H1 (cell line): ENCODE results near the gene NTNG2. TPM values are rescaled to one million over a fixed set of nuclear protein-coding genes. Genes with fewer than 3 reads are reported as not detected.

Experiments
- CTCF ChIA-PET: fragments of 300-600 bp; sonication (Branson Sonifier 250); formaldehyde crosslinking; loops from one replicate; lab custom pipeline; 2021; ENCODE audit not compliant: partially characterized antibody; lab: Charles Lee
- POLR2A ChIA-PET: fragments of 300-600 bp; sonication (Branson Sonifier 250); formaldehyde crosslinking; loops from one replicate; lab custom pipeline; 2021; ENCODE audit warnings: inconsistent platforms; ENCODE audit not compliant: partially characterized antibody; lab: Charles Lee
- DNase-seq, 2 experiments: peaks; one replicate each; pipeline versions ENCODE4 v3.0.0 to v3.0.0-alpha.2; 2010 to 2022; ENCODE audit warnings: low spot score in 2 of 2, low read depth in 1 of 2, mixed read lengths in 1 of 2
- FAIRE-seq: peaks from 2 replicates; lab custom pipeline; 2011; peaks lifted over from hg19 to GRCh38; lab: Jason Lieb, UNC
- H2AFZ ChIP-seq: 2 replicates; pipeline ENCODE4 v1.8.1; 2012; ENCODE audit warnings: low read length, inconsistent platforms
- H2AK5ac ChIP-seq: 2 replicates; pipeline ENCODE4 v1.6.1; 2013; ENCODE audit warnings: low read depth, low read length
- H2BK120ac ChIP-seq: replicated peaks from 2 replicates; pipeline ENCODE3; 2013; ENCODE audit warnings: low read depth, low read length, inconsistent platforms
- H2BK12ac ChIP-seq: 2 replicates; pipeline ENCODE4 v1.6.1; 2013; ENCODE audit warnings: low read depth, low read length
- H2BK15ac ChIP-seq: 2 replicates; pipeline ENCODE4 v1.6.1; 2013; ENCODE audit warnings: low read length
- H2BK20ac ChIP-seq: 2 replicates; pipeline ENCODE4 v1.6.1; 2013; ENCODE audit warnings: low read length
- H2BK5ac ChIP-seq: 2 replicates; pipeline ENCODE4 v1.6.1; 2013; ENCODE audit warnings: low read depth, low read length
- H3K14ac ChIP-seq: 2 replicates; pipeline ENCODE4 v1.6.1; 2013; ENCODE audit warnings: inconsistent platforms; ENCODE audit not compliant: insufficient read length
- H3K18ac ChIP-seq: 2 replicates; pipeline ENCODE4 v1.6.1; 2013; ENCODE audit warnings: low read length; ENCODE audit errors: extremely low read depth
- H3K23ac ChIP-seq: 2 replicates; pipeline ENCODE4 v1.6.1; 2013; ENCODE audit warnings: inconsistent platforms; ENCODE audit not compliant: insufficient read length
- H3K23me2 ChIP-seq: 2 replicates; pipeline ENCODE4 v1.6.1; 2013; ENCODE audit warnings: low read depth, low read length
- H3K27ac ChIP-seq: 2 replicates; pipeline ENCODE4 v1.6.1; 2011; ENCODE audit warnings: low read depth, low read length, inconsistent platforms
- H3K27me3 ChIP-seq, 4 experiments: replicated peaks in 1 of 4; 1 replicate in 1 of 4; 2 replicates in 3 of 4; pipeline versions ENCODE4 v1.6.1 to v1.8.1; 2011 to 2013; ENCODE audit warnings: low read length in 3 of 4, mild to moderate bottlenecking in 3 of 4, inconsistent platforms in 2 of 4, mixed read lengths in 2 of 4, moderate library complexity in 1 of 4; ENCODE audit not compliant: control insufficient read depth in 3 of 4, insufficient read depth in 3 of 4; ENCODE audit errors: extremely low read depth in 1 of 4
- H3K36me3 ChIP-seq, 4 experiments: 2 replicates each; pipeline versions ENCODE4 v1.6.1 to v1.8.1; 2011 to 2013; ENCODE audit warnings: mild to moderate bottlenecking in 4 of 4, low read length in 3 of 4, moderate library complexity in 2 of 4, control low read depth in 1 of 4, inconsistent platforms in 1 of 4; ENCODE audit not compliant: insufficient read depth in 4 of 4, control insufficient read depth in 2 of 4
- H3K4ac ChIP-seq: replicated peaks from 2 replicates; pipeline ENCODE3; 2013; ENCODE audit warnings: low read length, low read depth, mixed read lengths, inconsistent platforms; ENCODE audit not compliant: insufficient read length
- H3K4me1 ChIP-seq, 4 experiments: replicated peaks in 1 of 4; 1 replicate in 1 of 4; 2 replicates in 3 of 4; pipeline versions ENCODE4 v1.6.1 to v1.8.1; 2011 to 2013; ENCODE audit warnings: low read length in 3 of 4, inconsistent platforms in 2 of 4, mixed read lengths in 1 of 4; ENCODE audit not compliant: insufficient read depth in 4 of 4, control insufficient read depth in 3 of 4
- H3K4me2 ChIP-seq, 2 experiments: 2 replicates each; pipeline versions ENCODE4 v1.6.1 to v1.8.1; 2011 to 2013; ENCODE audit warnings: low read depth in 2 of 2, low read length in 2 of 2, control low read depth in 1 of 2, inconsistent platforms in 1 of 2, mild to moderate bottlenecking in 1 of 2; ENCODE audit not compliant: insufficient read depth in 1 of 2
- H3K4me3 ChIP-seq, 4 experiments: fragments of 200-600, 300-600 bp in 1 of 4; sonication (generic), shearing (Covaris generic), sonication (Bioruptor Twin) in 1 of 4; 2 replicates each; pipeline versions ENCODE4 v1.5.1 to v1.8.1; 2011 to 2016; ENCODE audit warnings: low read length in 4 of 4, low read depth in 3 of 4, control low read depth in 2 of 4, inconsistent platforms in 2 of 4, mild to moderate bottlenecking in 2 of 4, mixed read lengths in 1 of 4, moderate library complexity in 1 of 4; ENCODE audit not compliant: insufficient read depth in 2 of 4; ENCODE audit errors: extremely low read depth in 1 of 4
- H3K56ac ChIP-seq: replicated peaks from 2 replicates; pipeline ENCODE3; 2013; ENCODE audit warnings: low read depth, mild to moderate bottlenecking, mixed read lengths, low read length, inconsistent platforms; ENCODE audit not compliant: insufficient read length
- H3K79me1 ChIP-seq: 2 replicates; pipeline ENCODE4 v1.6.1; 2013; ENCODE audit warnings: low read depth, low read length, control low read depth
- H3K79me2 ChIP-seq, 2 experiments: 2 replicates each; pipeline versions ENCODE4 v1.6.1 to v1.8.1; 2012 to 2013; ENCODE audit warnings: low read length in 2 of 2, mild to moderate bottlenecking in 2 of 2, inconsistent platforms in 1 of 2; ENCODE audit not compliant: insufficient read depth in 2 of 2, control insufficient read depth in 1 of 2
- H3K9ac ChIP-seq, 4 experiments: replicated peaks in 1 of 4; 1 replicate in 1 of 4; 2 replicates in 3 of 4; pipeline versions ENCODE4 v1.6.1 to v1.8.1; 2011 to 2013; ENCODE audit warnings: low read depth in 3 of 4, low read length in 3 of 4, control low read depth in 2 of 4, mild to moderate bottlenecking in 2 of 4, moderate library complexity in 2 of 4, inconsistent platforms in 1 of 4; ENCODE audit errors: extremely low read depth in 1 of 4
- H3K9me3 ChIP-seq, 2 experiments: 2 replicates each; pipeline versions ENCODE4 v1.6.1 to v1.8.1; 2012 to 2013; ENCODE audit warnings: mild to moderate bottlenecking in 2 of 2, moderate library complexity in 2 of 2, control low read depth in 1 of 2, inconsistent platforms in 1 of 2, low read depth in 1 of 2, low read length in 1 of 2, mixed read lengths in 1 of 2; ENCODE audit not compliant: insufficient read depth in 2 of 2
- H4K20me1 ChIP-seq, 2 experiments: replicated peaks in 1 of 2; 2 replicates each; pipeline versions ENCODE3 to v1.8.1; 2011 to 2013; ENCODE audit warnings: inconsistent platforms in 2 of 2, low read length in 2 of 2, mild to moderate bottlenecking in 1 of 2; ENCODE audit not compliant: insufficient read depth in 2 of 2, control insufficient read depth in 1 of 2
- H4K5ac ChIP-seq: 2 replicates; pipeline ENCODE4 v1.6.1; 2013; ENCODE audit warnings: low read length, low read depth, mixed read lengths, inconsistent platforms; ENCODE audit not compliant: insufficient read length
- H4K8ac ChIP-seq: 2 replicates; pipeline ENCODE4 v1.8.0; 2013; ENCODE audit warnings: mild to moderate bottlenecking, moderate library complexity, low read length, inconsistent platforms; ENCODE audit not compliant: insufficient read depth; ENCODE audit errors: extremely low read depth
- H4K91ac ChIP-seq: replicated peaks from 2 replicates; pipeline ENCODE3; 2013; ENCODE audit warnings: low read length, mixed read lengths, inconsistent platforms; ENCODE audit not compliant: insufficient read length
- ATF3 ChIP-seq: IDR thresholded peaks from 2 replicates; pipeline ENCODE4 v1.6.1; 2011; ENCODE audit warnings: low read depth, mild to moderate bottlenecking, low read length; ENCODE audit not compliant: insufficient read depth
- CTBP2 ChIP-seq: IDR thresholded peaks from 2 replicates; pipeline ENCODE4 v1.7.0; 2011; ENCODE audit warnings: borderline replicate concordance, mild to moderate bottlenecking, moderate library complexity, mixed read lengths, low read length; ENCODE audit not compliant: insufficient read depth, insufficient read length
- GABPA ChIP-seq: IDR thresholded peaks from 2 replicates; pipeline ENCODE4 v1.6.1; 2011; ENCODE audit warnings: mild to moderate bottlenecking, low read length, moderate library complexity, borderline replicate concordance; ENCODE audit not compliant: insufficient read depth
- KDM1A ChIP-seq: fragments of 200-600, 300-600 bp; sonication (generic); IDR thresholded peaks from 2 replicates; pipeline ENCODE4 v1.7.1; 2016; ENCODE audit warnings: mild to moderate bottlenecking, low read length, borderline replicate concordance
- NRF1 ChIP-seq: IDR thresholded peaks from 2 replicates; pipeline ENCODE4 v1.6.1; 2011; ENCODE audit warnings: mild to moderate bottlenecking, low read depth, low read length, improper control_type of control experiment
- RFX5 ChIP-seq: IDR thresholded peaks from 2 replicates; pipeline ENCODE4 v1.6.1; 2011; ENCODE audit warnings: low read depth, low read length, improper control_type of control experiment, borderline replicate concordance
- RNF2 ChIP-seq: fragments of 200-900, 300-1000 bp; sonication (generic); IDR thresholded peaks from 2 replicates; pipeline ENCODE4 v1.7.1; 2016; ENCODE audit warnings: borderline replicate concordance, low read depth, mild to moderate bottlenecking, antibody characterized with exemption, low read length; ENCODE audit not compliant: poor library complexity, severe bottlenecking; ENCODE audit errors: missing control alignments
- SRF ChIP-seq: IDR thresholded peaks from 2 replicates; pipeline ENCODE4 v1.6.1; 2011; ENCODE audit warnings: mild to moderate bottlenecking, low read depth, low read length, moderate library complexity
- WGBS, 2 experiments: shearing (Covaris generic) in 1 of 2; methylation state at CpG; one replicate each; pipeline versions ENCODE4 v1.1.6 to v1.1.7; 2013 to 2015; ENCODE audit warnings: low lambda C conversion rate in 2 of 2, mixed read lengths in 2 of 2, inconsistent platforms in 1 of 2, low coverage in 1 of 2, missing lambda C conversion rate in 1 of 2; ENCODE audit not compliant: insufficient replicate concordance in 2 of 2, insufficient coverage in 1 of 2, insufficient read length in 1 of 2; ENCODE audit errors: extremely low coverage in 1 of 2, missing lambda C conversion rate in 1 of 2; 5-methylcytosine and 5-hydroxymethylcytosine counted together
- polyA plus RNA-seq, 7 experiments: library from polyadenylated mRNA; depleted of rRNA in 3 of 7; stranded (reverse) in 5 of 7; unstranded in 2 of 7; fragments of >200 nt in 5 of 7; fragments of 200-250 nt in 2 of 7; gene quantifications; 1 replicate in 5 of 7; 2 replicates in 1 of 7; 4 replicates in 1 of 7; pipeline versions ENCODE4 v1.2.1 to v1.2.3, GENCODE V29; 2011 to 2013; ENCODE audit warnings: missing spikeins in 2 of 7, mixed read lengths in 2 of 7
- total RNA-seq: library from RNA; stranded (reverse); fragmentation: NEBNext Ultra II Directional; extraction: Animal tissue kit (Norgen Biotek cat#: 25700); gene quantifications from 2 replicates; pipeline ENCODE4 v1.2.1, GENCODE V29; 2021

The NTNG2 gene
- total and polyA plus RNA-seq, 2 of the 8 experiments (the other 6 are each of a cell fraction or from before 2014, with no cell fraction given): 1.4 to 1.5 TPM

GRCh38 chr9:132204883-132205282, 43.0 kb downstream of the NTNG2 start:
- WGBS, 2 experiments: 80% methylated on average over 3 of the region's 3 CpGs; no CpG with 5 or more reads in 1 of the 2 experiments
- no peak overlapping the region for H4K91ac ChIP-seq
- no peak overlapping the region for H2BK20ac ChIP-seq
- no peak overlapping the region for H3K4ac ChIP-seq
- ChIA-PET CTCF (interaction anchor here (0.9 kb wide), 1 partner anchor 33 kb away, joined by 3 read pairs; no protein-coding TSS in a partner anchor), POLR2A (no interaction called here)
- H3K56ac ChIP-seq: no peak overlapping the region
- no peak overlapping the region for H3K14ac ChIP-seq
- no peak overlapping the region for H2AK5ac ChIP-seq
- peaks cover 0 to 7% (median 5%) of the 10 kb centered on the region in 4 experiments; a peak in 5 of 7 replicates for H3K4me1 ChIP-seq
- TF ChIP-seq KDM1A (no peak), NRF1 (no peak), RNF2 (no peak), CTBP2 (no peak), RFX5 (no peak), SRF (no peak), GABPA (no peak), ATF3 (no peak)
- H3K36me3 ChIP-seq: no peaks in the 10 kb centered on the region
- H3K79me1 ChIP-seq: no peaks in the 10 kb centered on the region
- no peaks in the 10 kb centered on the region for H4K20me1 ChIP-seq
- no peak overlapping the region for H3K9ac ChIP-seq
- H2AFZ ChIP-seq: no peak overlapping the region
- no peak overlapping the region for H2BK120ac ChIP-seq
- no peak overlapping the region for H3K4me2 ChIP-seq
- no peaks in the 10 kb centered on the region for H3K79me2 ChIP-seq
- no peak overlapping the region for H2BK5ac ChIP-seq
- no peak overlapping the region for H3K23ac ChIP-seq
- no peaks in the 10 kb centered on the region for H3K27me3 ChIP-seq
- no peaks in the 10 kb centered on the region for H3K9me3 ChIP-seq
- no peak overlapping the region for H2BK12ac ChIP-seq
- no peak overlapping the region for H4K5ac ChIP-seq
- H3K23me2 ChIP-seq: no peaks in the 10 kb centered on the region
- no peak for FAIRE-seq
- no peak overlapping the region for H2BK15ac ChIP-seq
- no peak for DNase-seq
- no peak overlapping the region for H3K18ac ChIP-seq
- H3K4me3 ChIP-seq: no peak overlapping the region
- H4K8ac ChIP-seq: no peak overlapping the region
- no peak overlapping the region for H3K27ac ChIP-seq
